Activated B cell treated with CpG ODN at 0.5 μM for 24 hours (primary cell): ENCODE results near the gene MEGF10. TPM values are rescaled to one million over a fixed set of nuclear protein-coding genes. Genes with fewer than 3 reads are reported as not detected.

Source experiments
- ATAC-seq: fragments of 200-7000 bp; cut with Tn5 transposase; one replicate; pipeline ENCODE4 v1.10.0; 2021; ENCODE audit warnings: low read depth, mild to moderate bottlenecking, moderate library complexity
- CTCF ChIA-PET: fragments of 350-600 bp; sonication (Branson Sonifier 250); formaldehyde crosslinking; loops from one replicate; lab custom pipeline; 2021; ENCODE audit warnings: antibody characterized with exemption; lab: Charles Lee
- POLR2A ChIA-PET: fragments of 350-600 bp; sonication (Branson Sonifier 250); formaldehyde crosslinking; loops from one replicate; lab custom pipeline; 2021; ENCODE audit warnings: antibody characterized with exemption; lab: Charles Lee
- DNase-seq: peaks from one replicate; pipeline ENCODE4 v3.0.0; 2022
- H3K27ac Mint-ChIP-seq: one replicate; pipeline ENCODE4 v1.8.0; 2020; ENCODE audit warnings: mixed read lengths
- H3K27me3 Mint-ChIP-seq: one replicate; pipeline ENCODE4 v1.8.0; 2021; ENCODE audit warnings: mixed read lengths
- H3K36me3 Mint-ChIP-seq: one replicate; pipeline ENCODE4 v1.8.0; 2021; ENCODE audit warnings: low read depth, mixed read lengths
- H3K4me1 Mint-ChIP-seq: one replicate; pipeline ENCODE4 v1.8.0; 2021; ENCODE audit warnings: mixed read lengths
- H3K4me3 Mint-ChIP-seq: one replicate; pipeline ENCODE4 v1.8.0; 2020; ENCODE audit warnings: mild to moderate bottlenecking, mixed read lengths
- H3K9me3 Mint-ChIP-seq: one replicate; pipeline ENCODE4 v1.8.0; 2020; ENCODE audit warnings: mixed read lengths
- CTCF ChIP-seq: fragments of 200-600 bp; IDR thresholded peaks from one replicate; pipeline ENCODE4 v1.8.0; 2022; ENCODE audit warnings: antibody characterized with exemption, mild to moderate bottlenecking
- intact Hi-C: fragments of 100-400 bp; cut with micrococcal nuclease; formaldehyde crosslinking; loops from one replicate; pipeline ENCODE4 v1.15.1; 2024
- total RNA-seq: library from RNA; stranded (reverse); gene quantifications from 2 replicates; pipeline ENCODE4 v1.2.3, GENCODE V29; 2022

The MEGF10 gene
- total RNA-seq, 1 donor from 2014 or later = not detected

GRCh38 chr5:127429928-127430327 is 139.3 kb downstream of the MEGF10 start:
- intact Hi-C loops = no loop called here
- H3K27me3 Mint-ChIP-seq = no peaks in the 10 kb centered on the region
- POLR2A ChIA-PET = no interaction called here
- H3K4me3 Mint-ChIP-seq = no peak overlapping the region
- H3K9me3 Mint-ChIP-seq = no peaks in the 10 kb centered on the region
- CTCF ChIA-PET = no interaction called here
- no peak for TF ChIP-seq CTCF
- no peaks in the 10 kb centered on the region for H3K4me1 Mint-ChIP-seq
- H3K27ac Mint-ChIP-seq = no peak overlapping the region
- no peaks in the 10 kb centered on the region for H3K36me3 Mint-ChIP-seq
- no peak for ATAC-seq
- no peak for DNase-seq

GRCh38 chr5:127430627-127431026 is 140.0 kb downstream of the MEGF10 start:
- intact Hi-C loops = no loop called here
- Mint-ChIP-seq H3K4me3 (no peak overlapping the region), H3K36me3 (no peaks in the 10 kb centered on the region), H3K27ac (no peak overlapping the region), H3K27me3 (no peaks in the 10 kb centered on the region), H3K4me1 (no peaks in the 10 kb centered on the region), H3K9me3 (no peaks in the 10 kb centered on the region)
- ChIA-PET POLR2A (no interaction called here), CTCF (no interaction called here)
- ATAC-seq (no peak), DNase-seq (no peak)
- TF ChIP-seq CTCF = no peak

- H3K36me3 Mint-ChIP-seq = no peaks in the 10 kb centered on the region
- H3K27me3 Mint-ChIP-seq = no peaks in the 10 kb centered on the region
- H3K4me3 Mint-ChIP-seq = no peak overlapping the region
- intact Hi-C loops = no loop called here
- ChIA-PET POLR2A (no interaction called here), CTCF (no interaction called here)
- no peaks in the 10 kb centered on the region for H3K4me1 Mint-ChIP-seq
- no peak for TF ChIP-seq CTCF
- no peaks in the 10 kb centered on the region for H3K9me3 Mint-ChIP-seq
- no peak overlapping the region for H3K27ac Mint-ChIP-seq
- DNase-seq (no peak), ATAC-seq (no peak)
Measured at GRCh38 chr5:127431977-127432585, 141.5 kb downstream of the MEGF10 start.

- H3K9me3 Mint-ChIP-seq = no peaks in the 10 kb centered on the region
- CTCF ChIA-PET = no interaction called here
- H3K27ac Mint-ChIP-seq = no peak overlapping the region
- DNase-seq (no peak), ATAC-seq (no peak)
- intact Hi-C loops = no loop called here
- no peak overlapping the region for H3K4me3 Mint-ChIP-seq
- TF ChIP-seq CTCF = no peak
- H3K4me1 Mint-ChIP-seq = no peaks in the 10 kb centered on the region
- H3K36me3 Mint-ChIP-seq = no peaks in the 10 kb centered on the region
- POLR2A ChIA-PET = no interaction called here
- no peaks in the 10 kb centered on the region for H3K27me3 Mint-ChIP-seq
Measured at GRCh38 chr5:127433526-127433925, 142.9 kb downstream of the MEGF10 start.

GRCh38 chr5:127434588-127434987 is 144.0 kb downstream of the MEGF10 start:
- no peak overlapping the region for H3K27ac Mint-ChIP-seq
- no peak for DNase-seq
- no peaks in the 10 kb centered on the region for H3K4me1 Mint-ChIP-seq
- TF ChIP-seq CTCF = no peak
- intact Hi-C loops = no loop called here
- H3K9me3 Mint-ChIP-seq = no peaks in the 10 kb centered on the region
- peaks cover 2% of the 10 kb centered on the region for H3K27me3 Mint-ChIP-seq
- H3K4me3 Mint-ChIP-seq = no peak overlapping the region
- ATAC-seq = no peak
- POLR2A ChIA-PET = no interaction called here
- no peaks in the 10 kb centered on the region for H3K36me3 Mint-ChIP-seq
- CTCF ChIA-PET = no interaction called here
